NCI-H1092 (cell line): ENCODE measurements around the gene TTLL12.
A peak's percentile ranks its signal among the peaks of the same experiment; 100 is the strongest.
"Not testable (repeated sequence)": the region's sequence is repeated elsewhere in the genome, so short reads cannot be mapped to it uniquely, and the experiment has no call there.

Source experiments
- DNase-seq: peaks from one replicate; lab custom pipeline; 2025; lab: John Stamatoyannopoulos, UW

The TTLL12 gene

GRCh38 chr22:43153899-43154298, 33.0 kb downstream of the TTLL12 start:
- no peak for DNase-seq

DNA sequence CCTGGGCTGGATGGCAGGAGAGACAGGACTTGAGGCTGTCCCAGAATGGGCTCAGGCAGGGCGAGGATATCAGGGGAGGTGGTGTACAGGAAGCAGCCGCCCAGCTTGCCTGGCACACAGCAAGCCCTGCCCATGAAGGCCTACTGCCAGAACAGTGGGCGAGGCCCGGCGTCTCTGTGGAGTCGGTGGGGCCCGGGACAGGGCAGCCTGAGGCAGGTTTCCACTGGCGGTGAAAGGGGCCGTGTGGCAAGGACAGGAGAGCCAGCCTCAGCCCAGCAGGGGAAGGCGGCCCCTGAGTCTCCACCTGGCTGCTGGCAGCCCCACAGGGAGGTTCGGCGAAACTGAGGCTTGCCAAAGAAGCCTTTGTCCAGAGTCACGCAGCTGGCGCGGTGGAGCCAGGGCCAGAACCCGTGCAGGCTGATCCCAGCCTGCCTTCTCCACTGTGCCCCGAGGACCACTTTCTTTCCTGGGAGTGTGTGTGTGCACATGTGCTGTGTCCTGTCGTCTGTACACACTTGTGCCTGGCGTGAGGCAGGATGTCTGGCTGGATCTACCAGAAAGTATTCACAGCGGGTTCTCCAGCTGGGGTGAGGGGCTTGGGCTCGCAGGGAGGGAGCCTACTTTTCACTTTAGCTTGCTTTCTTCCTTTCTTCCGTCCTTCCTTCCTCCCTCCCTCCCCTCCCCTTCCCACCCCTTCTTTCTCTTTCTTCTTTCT, 34.4 kb downstream of the TTLL12 start:
- DNase-seq: no peak

GRCh38 chr22:43152003-43152356, 35.0 kb downstream of the TTLL12 start:
- DNase-seq: no peak

DNA sequence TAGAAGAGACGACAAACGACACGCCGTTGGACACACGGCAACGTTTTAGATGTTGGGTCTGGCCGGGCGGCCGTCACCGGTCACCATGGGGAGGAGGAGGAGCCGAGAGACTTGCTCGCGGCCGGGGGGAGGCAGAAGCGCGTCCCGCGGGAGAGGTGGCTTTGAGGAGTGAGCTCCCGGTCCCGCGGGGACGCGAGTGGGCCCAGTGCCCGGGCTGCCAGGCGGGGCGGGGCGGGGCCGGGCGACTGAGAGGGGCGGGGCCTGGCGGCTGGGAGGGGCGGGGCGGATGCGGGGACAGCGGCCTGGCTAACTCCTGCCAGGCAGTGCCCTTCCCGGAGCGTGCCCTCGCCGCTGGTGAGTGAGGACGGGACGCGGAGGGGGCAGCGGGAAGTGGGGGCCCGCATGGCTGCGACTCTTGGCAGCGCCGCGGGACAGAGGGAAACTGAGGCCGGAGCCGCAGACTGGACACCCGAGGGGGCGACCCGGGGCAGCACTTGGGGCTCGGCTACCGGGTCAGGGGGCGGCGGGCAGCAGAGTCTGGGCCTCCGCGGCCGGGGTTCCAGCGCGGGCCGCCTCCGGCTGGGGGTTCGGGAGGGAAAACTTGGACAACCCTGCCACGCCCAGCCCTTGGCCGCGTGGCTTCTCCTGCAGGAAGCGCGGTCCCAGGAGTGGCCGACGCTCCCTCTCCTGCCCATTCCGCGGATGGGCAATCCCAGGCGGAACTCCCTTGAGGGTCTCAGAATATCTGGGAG, 35.5 kb downstream of the TTLL12 start, which contains the start of gene TSPO:
Gene TSPO (plus strand): TSS at position 309 of the 752 bp plus-strand sequence. CDS start 7,680 bp downstream, outside the sequence.
- DNase-seq: no peak

GRCh38 chr22:43150731-43151206, 36.2 kb downstream of the TTLL12 start:
- DNase-seq: no peak

GRCh38 chr22:43148581-43148980, 38.4 kb downstream of the TTLL12 start:
- DNase-seq: no peak

DNA sequence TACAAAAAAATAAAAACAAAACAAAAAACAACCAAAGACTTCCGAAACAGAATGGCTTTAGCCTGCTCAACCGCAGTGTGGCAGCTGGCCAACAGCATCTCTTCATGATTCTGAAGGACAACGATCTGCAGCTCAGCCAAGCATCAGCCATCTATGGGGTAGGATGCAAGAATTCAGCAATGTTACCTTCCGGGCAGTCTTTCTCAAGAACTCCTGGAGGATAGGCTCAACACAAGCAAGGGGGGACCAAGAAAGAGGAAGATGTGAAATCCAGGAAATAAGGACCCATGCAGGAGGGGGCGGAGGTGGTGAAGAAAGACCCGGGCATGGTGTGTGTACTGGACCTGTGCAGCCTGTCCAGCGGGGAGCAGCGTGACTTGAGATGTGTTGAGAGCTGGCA, 39.1 kb downstream of the TTLL12 start:
- DNase-seq: no peak

GRCh38 chr22:43146332-43146731, 40.6 kb downstream of the TTLL12 start:
- not testable (repeated sequence) for DNase-seq

DNA sequence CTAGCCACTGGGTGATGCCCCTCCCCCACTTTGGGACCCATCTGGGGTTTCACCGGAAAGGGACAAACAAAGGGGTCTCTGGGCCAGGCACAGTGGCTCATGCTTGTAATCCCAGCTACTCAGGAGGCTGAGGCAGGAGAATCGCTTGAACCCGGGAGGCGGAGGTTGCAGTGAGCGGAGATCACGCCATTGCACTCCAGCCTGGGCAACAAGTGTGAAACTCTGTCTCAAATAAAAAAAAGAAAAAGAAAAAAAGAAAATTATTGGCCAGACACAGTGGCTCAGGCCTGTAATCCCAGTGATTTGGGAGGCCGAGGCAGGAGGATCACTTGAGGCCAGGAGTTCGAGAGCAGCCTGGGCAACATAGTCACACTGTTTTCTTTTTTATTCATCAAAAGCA, 41.6 kb downstream of the TTLL12 start:
- DNase-seq: not testable (repeated sequence)

GRCh38 chr22:43144949-43145348, 42.0 kb downstream of the TTLL12 start:
- DNase-seq: no peak

GRCh38 chr22:43142880-43143562, 43.9 kb downstream of the TTLL12 start, which contains the start of gene MCAT:
TSS of gene MCAT (minus strand) at chr22:43143398. CDS start at chr22:43143348, 50 bp downstream.
- peak; percentile 25 for DNase-seq

DNA sequence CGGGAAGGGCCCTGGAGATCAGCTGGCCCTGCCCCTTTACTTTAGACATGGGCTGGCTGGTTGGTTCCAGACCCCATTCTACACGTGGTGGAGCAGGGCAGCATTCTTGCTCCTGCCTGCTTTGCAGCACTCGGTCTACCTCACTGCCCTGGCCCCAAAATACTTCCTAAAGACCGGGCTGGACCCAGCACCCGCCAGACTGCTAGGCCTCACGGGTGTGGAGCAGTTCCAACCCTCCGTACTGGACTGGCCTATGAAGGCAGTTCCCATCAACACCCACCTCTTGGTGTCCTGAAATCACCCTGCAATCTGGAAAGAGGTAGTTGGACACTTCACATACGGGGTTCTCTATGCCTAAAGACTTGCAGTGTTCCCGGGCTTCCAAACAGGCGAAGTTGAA, 50.1 kb downstream of the TTLL12 start:
- no peak for DNase-seq

GRCh38 chr22:43136255-43136654, 50.7 kb downstream of the TTLL12 start:
- DNase-seq: no peak

DNA sequence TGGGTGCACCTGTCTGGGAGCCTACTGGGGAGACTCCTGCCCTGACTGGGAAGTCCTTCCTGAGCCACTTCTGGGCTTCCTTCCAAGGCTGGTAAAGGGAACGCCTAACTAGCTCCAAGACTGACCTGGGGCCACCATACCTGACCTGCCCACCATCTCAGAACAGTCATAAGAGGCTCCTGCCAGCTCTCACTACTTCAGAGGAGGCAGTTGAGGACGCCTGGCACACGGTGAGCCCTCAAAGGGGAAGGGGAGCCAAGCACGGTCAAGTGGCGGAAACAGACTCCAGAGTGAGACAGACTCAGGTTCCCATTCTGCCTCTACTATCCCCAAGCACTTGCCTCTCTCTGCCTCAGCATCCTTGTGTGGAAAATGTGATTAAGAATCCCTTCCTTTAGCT, 51.4 kb downstream of the TTLL12 start:
- no peak for DNase-seq

GRCh38 chr22:43134553-43134952, 52.4 kb downstream of the TTLL12 start:
- no peak for DNase-seq

GRCh38 chr22:43133401-43133800, 53.5 kb downstream of the TTLL12 start:
- no peak for DNase-seq

GRCh38 chr22:43131773-43132501, 55.0 kb downstream of the TTLL12 start:
- no peak for DNase-seq

DNA sequence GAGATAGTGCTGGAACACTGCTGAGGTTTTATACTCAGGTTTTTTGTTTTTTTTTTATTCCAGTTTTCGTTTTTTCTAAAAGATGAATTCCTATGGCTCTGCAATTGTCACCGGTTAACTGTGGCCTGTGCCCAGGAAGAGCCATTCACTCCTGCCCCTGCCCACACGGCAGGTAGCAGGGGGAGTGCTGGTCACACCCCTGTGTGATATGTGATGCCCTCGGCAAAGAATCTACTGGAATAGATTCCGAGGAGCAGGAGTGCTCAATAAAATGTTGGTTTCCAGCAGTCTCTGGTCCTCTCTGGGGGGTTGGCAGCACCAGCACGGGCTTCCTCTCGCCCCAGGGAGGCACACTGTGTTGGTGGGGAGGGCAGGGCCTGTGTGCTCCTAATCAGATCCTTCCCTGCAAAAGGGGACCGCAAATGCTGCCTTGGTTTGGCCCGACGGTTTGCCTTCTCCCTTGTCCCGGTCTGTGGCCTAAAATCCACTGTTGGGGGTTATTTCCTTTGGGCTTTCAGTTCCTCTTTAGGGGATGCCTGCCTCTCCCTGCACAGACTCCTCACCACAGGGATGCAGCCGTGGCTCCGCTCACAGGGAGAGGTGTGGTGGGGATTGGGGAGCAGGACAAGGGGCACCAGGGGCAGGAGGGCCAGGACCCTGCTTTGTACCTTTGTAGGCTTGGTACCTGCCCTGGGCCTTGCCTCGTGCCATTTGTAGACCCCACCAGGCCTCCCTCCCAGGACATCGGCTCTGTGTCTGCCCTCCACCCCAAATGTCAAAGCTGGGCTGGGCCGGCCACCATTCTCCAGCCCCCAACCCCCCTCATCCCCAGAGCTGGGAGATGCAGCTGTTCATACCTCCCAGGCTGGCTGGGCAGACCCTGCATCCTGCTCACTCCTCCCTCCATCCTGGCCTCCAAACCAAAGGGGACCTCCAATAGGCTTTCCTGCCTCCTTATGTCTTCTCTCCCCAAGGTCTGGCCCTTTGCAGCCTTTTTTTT, 57.2 kb downstream of the TTLL12 start:
- no peak for DNase-seq

DNA sequence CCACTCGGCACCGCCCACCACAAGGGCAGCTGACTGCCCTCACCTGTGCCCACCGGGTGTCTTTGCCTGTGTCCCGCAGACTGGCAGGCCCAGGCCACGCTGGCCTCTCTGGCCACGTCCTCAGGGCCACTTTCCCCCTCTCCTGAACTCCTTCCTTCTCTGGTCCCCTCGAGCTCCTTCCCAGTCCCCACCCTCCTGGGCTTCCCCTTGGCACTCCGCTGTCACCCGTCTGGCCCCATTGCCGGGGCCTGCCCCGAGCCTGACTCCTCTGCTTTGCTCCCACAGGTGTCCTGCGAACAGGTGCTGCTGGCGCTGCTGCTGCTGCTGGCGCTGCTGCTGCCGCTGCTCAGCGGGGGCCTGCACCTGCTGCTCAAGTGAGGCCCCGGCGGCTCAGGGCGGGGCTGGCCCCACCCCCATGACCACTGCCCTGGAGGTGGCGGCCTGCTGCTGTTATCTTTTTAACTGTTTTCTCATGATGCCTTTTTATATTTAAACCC, 58.0 kb downstream of the TTLL12 start:
- DNase-seq: no peak

DNA sequence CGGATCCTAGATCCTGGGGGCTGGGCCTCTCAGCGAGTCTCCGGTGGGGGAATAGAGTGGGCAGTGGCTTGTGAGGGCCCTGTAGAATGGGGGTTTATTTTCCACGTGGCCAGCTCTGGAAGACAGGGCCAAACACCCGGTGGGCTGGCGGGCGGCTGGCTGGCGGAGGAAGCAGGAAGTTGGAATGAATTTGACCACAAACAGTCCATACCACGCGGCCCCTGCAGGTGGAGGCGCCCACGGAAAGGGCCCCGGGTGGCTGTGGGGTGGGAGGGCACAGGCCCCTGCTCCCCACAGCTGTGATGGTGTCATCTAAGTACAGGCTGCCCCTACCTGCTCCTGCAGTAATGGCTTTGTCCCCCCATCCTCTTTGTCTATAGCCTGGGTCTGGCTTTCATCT, 58.8 kb downstream of the TTLL12 start:
- no peak for DNase-seq
